Endothelial cell of umbilical vein (primary cell): ENCODE results near the gene DGKH. TPM values are rescaled to one million over a fixed set of nuclear protein-coding genes. Genes with fewer than 3 reads are reported as not detected.

Source experiments
- BruUV-seq: library from RNA; stranded (reverse); fragments of 400-500 nt; replicated peaks from 2 replicates; lab custom pipeline; 2021; lab: Mats Ljungman, UMichigan
- CTCF ChIA-PET: fragments of 300-600, 350-600 bp; sonication (Branson Sonifier 250); formaldehyde crosslinking; loops from one replicate; lab custom pipeline; 2021; ENCODE audit warnings: antibody characterized with exemption, inconsistent platforms; lab: Charles Lee
- POLR2A ChIA-PET: fragments of 300-600, 350-600 bp; sonication (Branson Sonifier 250); formaldehyde crosslinking; loops from one replicate; lab custom pipeline; 2021; ENCODE audit warnings: antibody characterized with exemption, inconsistent platforms; lab: Charles Lee
- DNase-seq: peaks from one replicate; pipeline ENCODE4 v3.0.0-alpha.2; 2011; ENCODE audit warnings: low read depth, low spot score
- FAIRE-seq: peaks from 2 replicates; lab custom pipeline; 2011; peaks lifted over from hg19 to GRCh38; lab: Jason Lieb, UNC
- H2AFZ ChIP-seq: 2 replicates; pipeline ENCODE4 v1.6.0; 2012; ENCODE audit warnings: low read depth, low read length, control low read depth, inconsistent platforms
- H3K27ac ChIP-seq: 2 replicates; pipeline ENCODE4 v1.5.1; 2011; ENCODE audit warnings: low read depth, mild to moderate bottlenecking, control low read depth, low read length, moderate library complexity; ENCODE audit not compliant: insufficient read depth
- H3K27me3 ChIP-seq, 2 experiments: 2 replicates each; pipeline versions ENCODE4 v1.6.0 to v1.6.1; 2011; ENCODE audit warnings: low read length in 2 of 2, mixed read lengths in 1 of 2; ENCODE audit not compliant: control insufficient read depth in 2 of 2, insufficient read depth in 2 of 2
- H3K36me3 ChIP-seq, 2 experiments: 2 replicates in 1 of 2; 3 replicates in 1 of 2; pipeline ENCODE4 v1.5.1; 2011; ENCODE audit warnings: low read length in 2 of 2, mild to moderate bottlenecking in 1 of 2, moderate library complexity in 1 of 2; ENCODE audit not compliant: control insufficient read depth in 2 of 2, insufficient read depth in 2 of 2; ENCODE audit errors: extremely low read depth in 1 of 2
- H3K4me1 ChIP-seq: 3 replicates; pipeline ENCODE4 v1.5.1; 2011; ENCODE audit warnings: mild to moderate bottlenecking, low read length; ENCODE audit not compliant: control insufficient read depth, insufficient read depth; ENCODE audit errors: extremely low read depth
- H3K4me2 ChIP-seq: 2 replicates; pipeline ENCODE4 v1.6.1; 2011; ENCODE audit warnings: low read length, control low read depth, mixed read lengths; ENCODE audit not compliant: insufficient read depth
- H3K4me3 ChIP-seq, 3 experiments: fragments of 200-600 bp in 1 of 3; sonication (generic), shearing (Covaris generic) in 1 of 3; replicated peaks in 1 of 3; 2 replicates each; pipeline ENCODE4 v1.5.1; 2011 to 2016; ENCODE audit warnings: control low read depth in 3 of 3, low read length in 3 of 3, mild to moderate bottlenecking in 2 of 3, inconsistent platforms in 1 of 3, low read depth in 1 of 3, moderate library complexity in 1 of 3; ENCODE audit not compliant: insufficient read depth in 1 of 3
- H3K79me2 ChIP-seq: 2 replicates; pipeline ENCODE4 v1.6.0; 2012; ENCODE audit warnings: low read length, inconsistent platforms; ENCODE audit not compliant: control insufficient read depth, insufficient read depth
- H3K9ac ChIP-seq: replicated peaks from 2 replicates; pipeline ENCODE3; 2011; ENCODE audit warnings: low read length, control low read depth; ENCODE audit not compliant: insufficient read depth; ENCODE audit errors: extremely low read depth
- H3K9me1 ChIP-seq: replicated peaks from 3 replicates; pipeline ENCODE4 v1.6.0; 2011; ENCODE audit warnings: mild to moderate bottlenecking, low read length; ENCODE audit not compliant: control insufficient read depth, insufficient read depth; ENCODE audit errors: extremely low read depth
- H3K9me3 ChIP-seq: replicated peaks from 2 replicates; pipeline ENCODE4 v1.5.1; 2012; ENCODE audit warnings: low read length, inconsistent platforms; ENCODE audit not compliant: control insufficient read depth, insufficient read depth
- H4K20me1 ChIP-seq: replicated peaks from 2 replicates; pipeline ENCODE3; 2011; ENCODE audit warnings: mild to moderate bottlenecking, low read length; ENCODE audit not compliant: control insufficient read depth, insufficient read depth; ENCODE audit errors: extremely low read depth
- EZH2 ChIP-seq: IDR thresholded peaks from 2 replicates; pipeline ENCODE4 v1.6.1; 2012; ENCODE audit warnings: borderline replicate concordance, low read depth, mild to moderate bottlenecking, moderate library complexity, low read length, inconsistent platforms; ENCODE audit not compliant: severe bottlenecking
- FOS ChIP-seq: IDR thresholded peaks from 2 replicates; pipeline ENCODE4 v1.6.1; 2011; ENCODE audit warnings: mild to moderate bottlenecking, low read length, moderate library complexity, borderline replicate concordance; ENCODE audit not compliant: insufficient read depth
- GATA2 ChIP-seq: IDR thresholded peaks from 2 replicates; pipeline ENCODE4 v1.7.0; 2011; ENCODE audit warnings: low read depth, mild to moderate bottlenecking, moderate library complexity, mixed read lengths, low read length; ENCODE audit not compliant: insufficient read length, insufficient read depth
- JUN ChIP-seq: IDR thresholded peaks from 2 replicates; pipeline ENCODE4 v1.6.1; 2011; ENCODE audit warnings: borderline replicate concordance, low read depth; ENCODE audit not compliant: insufficient read length, insufficient read depth
- MYC ChIP-seq: IDR thresholded peaks from one replicate; pipeline ENCODE4 v1.6.1; 2011; ENCODE audit warnings: mild to moderate bottlenecking, low read depth, low read length
- POLR2A ChIP-seq: IDR thresholded peaks from 2 replicates; pipeline ENCODE4 v1.6.1; 2012; ENCODE audit warnings: low read depth, mild to moderate bottlenecking, control low read depth, low read length
- POLR2AphosphoS5 ChIP-seq: IDR thresholded peaks from 2 replicates; pipeline ENCODE4 v1.6.1; 2012; ENCODE audit warnings: low read depth, mild to moderate bottlenecking, control low read depth, low read length, moderate library complexity; ENCODE audit not compliant: insufficient read depth
- dilution Hi-C: fragments of 300-500 bp; cut with MboI; formaldehyde crosslinking; loops from one replicate; pipeline ENCODE4 v1.15.0; 2019; ENCODE audit warnings: low sequenced_read_pairs; ENCODE audit not compliant: extremely low pct_ligation_motif_present
- intact Hi-C: fragments of 100-400 bp; cut with micrococcal nuclease; formaldehyde crosslinking; loops from one replicate; pipeline ENCODE4 v1.10.0; 2022
- polyA plus RNA-seq, 4 experiments: library from polyadenylated mRNA; depleted of rRNA in 3 of 4; stranded (reverse) in 3 of 4; unstranded in 1 of 4; fragments of >200 nt; gene quantifications; 2 replicates each; pipeline versions ENCODE4 v1.2.1 to v1.2.3, GENCODE V29; 2011 to 2012; ENCODE audit warnings: missing spikeins in 1 of 4
- total RNA-seq: library from RNA; stranded (reverse); gene quantifications from 2 replicates; pipeline ENCODE4 v1.2.3, GENCODE V29; 2021
- TF ChIP-seq, protein P1 (sequence below), 2 donors: IDR thresholded peaks; 1 replicate in 1 of 2; 2 replicates in 1 of 2; pipeline ENCODE4 v1.5.1; 2011; ENCODE audit warnings: low read length in 2 of 2, mild to moderate bottlenecking in 2 of 2, moderate library complexity in 2 of 2, control low read depth in 1 of 2, inconsistent platforms in 1 of 2, low read depth in 1 of 2; ENCODE audit not compliant: insufficient read depth in 1 of 2; ENCODE audit errors: extremely low read depth in 1 of 2
- TF ChIP-seq, protein P2 (sequence below): IDR thresholded peaks from 2 replicates; pipeline ENCODE4 v1.6.1; 2011; ENCODE audit not compliant: insufficient read depth, insufficient read length

DGKH gene
- total and polyA plus RNA-seq, 2 donors (not counting 3 experiments of a cell fraction or from before 2014, with no cell fraction given) = 4.1 to 30.1 TPM

DNA sequence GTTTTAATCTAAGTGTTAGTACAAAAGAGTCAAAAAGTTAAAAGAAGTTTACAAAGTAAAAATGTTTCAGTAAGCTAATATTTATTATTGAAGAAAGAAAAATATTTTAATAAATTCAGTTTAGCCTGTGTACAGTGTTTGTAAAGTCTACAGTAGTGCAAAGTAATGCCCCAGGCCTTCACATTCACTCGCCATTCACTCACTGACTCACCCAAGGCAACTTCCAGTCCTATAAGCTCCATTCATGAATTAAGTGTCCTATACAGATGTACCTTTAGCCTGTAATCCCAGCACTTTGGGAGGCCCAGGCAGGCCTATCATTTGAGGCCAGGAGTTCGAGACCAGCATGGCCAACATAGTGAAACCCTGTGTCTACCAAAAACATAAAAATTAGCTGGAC, 199.4 kb downstream of the DGKH start:
- FAIRE-seq (no peak), DNase-seq (no peak)
- H3K79me2 ChIP-seq = no peaks in the 10 kb centered on the region
- H3K4me2 ChIP-seq = no peak overlapping the region
- H3K4me1 ChIP-seq = no peaks in the 10 kb centered on the region
- ChIA-PET CTCF (no interaction called here), POLR2A (no interaction called here)
- H3K27ac ChIP-seq = no peak overlapping the region
- no TSS peak for BruUV-seq
- no peaks in the 10 kb centered on the region for H3K27me3 ChIP-seq
- H4K20me1 ChIP-seq = no peaks in the 10 kb centered on the region
- no peaks in the 10 kb centered on the region for H3K9me3 ChIP-seq
- TF ChIP-seq JUN (no peak), GATA2 (no peak)
- TF ChIP-seq, protein P1, sequence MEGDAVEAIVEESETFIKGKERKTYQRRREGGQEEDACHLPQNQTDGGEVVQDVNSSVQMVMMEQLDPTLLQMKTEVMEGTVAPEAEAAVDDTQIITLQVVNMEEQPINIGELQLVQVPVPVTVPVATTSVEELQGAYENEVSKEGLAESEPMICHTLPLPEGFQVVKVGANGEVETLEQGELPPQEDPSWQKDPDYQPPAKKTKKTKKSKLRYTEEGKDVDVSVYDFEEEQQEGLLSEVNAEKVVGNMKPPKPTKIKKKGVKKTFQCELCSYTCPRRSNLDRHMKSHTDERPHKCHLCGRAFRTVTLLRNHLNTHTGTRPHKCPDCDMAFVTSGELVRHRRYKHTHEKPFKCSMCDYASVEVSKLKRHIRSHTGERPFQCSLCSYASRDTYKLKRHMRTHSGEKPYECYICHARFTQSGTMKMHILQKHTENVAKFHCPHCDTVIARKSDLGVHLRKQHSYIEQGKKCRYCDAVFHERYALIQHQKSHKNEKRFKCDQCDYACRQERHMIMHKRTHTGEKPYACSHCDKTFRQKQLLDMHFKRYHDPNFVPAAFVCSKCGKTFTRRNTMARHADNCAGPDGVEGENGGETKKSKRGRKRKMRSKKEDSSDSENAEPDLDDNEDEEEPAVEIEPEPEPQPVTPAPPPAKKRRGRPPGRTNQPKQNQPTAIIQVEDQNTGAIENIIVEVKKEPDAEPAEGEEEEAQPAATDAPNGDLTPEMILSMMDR (IDR thresholded peaks at IDR 0.05; ENCODE audit: extremely low read depth in 1 of 2, insufficient read depth in 1 of 2, low read depth in 1 of 2, low read length in 2 of 2) = no peak
- no peak overlapping the region for H2AFZ ChIP-seq
- no peak overlapping the region for H3K9ac ChIP-seq
- no peaks in the 10 kb centered on the region for H3K36me3 ChIP-seq
- no peaks in the 10 kb centered on the region for H3K9me1 ChIP-seq
- H3K4me3 ChIP-seq = no peak overlapping the region
- dilution Hi-C loops (no loop called here), intact Hi-C loops (no loop called here)

- H3K4me1 ChIP-seq = no peaks in the 10 kb centered on the region
- H3K9me1 ChIP-seq = no peaks in the 10 kb centered on the region
- ChIA-PET POLR2A (no interaction called here), CTCF (interaction anchor here (1.0 kb wide), 1 partner anchor 16 kb away, joined by 3 read pairs; the partner anchor contains the start of gene AKAP11)
- H3K27me3 ChIP-seq = no peaks in the 10 kb centered on the region
- DNase-seq (no peak), FAIRE-seq (no peak)
- TF ChIP-seq FOS (no peak), MYC (no peak), EZH2 (no peak), POLR2AphosphoS5 (no peak), POLR2A (no peak), JUN (no peak), GATA2 (no peak)
- TF ChIP-seq, protein P2, sequence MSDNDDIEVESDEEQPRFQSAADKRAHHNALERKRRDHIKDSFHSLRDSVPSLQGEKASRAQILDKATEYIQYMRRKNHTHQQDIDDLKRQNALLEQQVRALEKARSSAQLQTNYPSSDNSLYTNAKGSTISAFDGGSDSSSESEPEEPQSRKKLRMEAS = no peak
- TF ChIP-seq, protein P1 (IDR thresholded peaks at IDR 0.05; ENCODE audit: extremely low read depth in 1 of 2, insufficient read depth in 1 of 2, low read depth in 1 of 2, low read length in 2 of 2) = no peak
- intact Hi-C loops = no loop called here
- dilution Hi-C loops = no loop called here
- H3K9ac ChIP-seq = no peak overlapping the region
- H3K27ac ChIP-seq = no peak overlapping the region
- H3K4me2 ChIP-seq = no peak overlapping the region
- no peaks in the 10 kb centered on the region for H3K9me3 ChIP-seq
- BruUV-seq = no TSS peak
- H4K20me1 ChIP-seq = no peaks in the 10 kb centered on the region
- H3K4me3 ChIP-seq = no peak overlapping the region
- H3K79me2 ChIP-seq = no peaks in the 10 kb centered on the region
- no peaks in the 10 kb centered on the region for H3K36me3 ChIP-seq
- H2AFZ ChIP-seq = no peak overlapping the region
Measured at GRCh38 chr13:42255886-42256285, 207.4 kb downstream of the DGKH start.
